PC-9 (cell line): ENCODE results near the gene MACROD2. TPM values are rescaled to one million over a fixed set of nuclear protein-coding genes. Genes with fewer than 3 reads are reported as not detected.

Experiments used
- BruUV-seq: library from RNA; stranded (reverse); fragments of 400-500 nt; replicated peaks from 2 replicates; lab custom pipeline; 2021; lab: Mats Ljungman, UMichigan
- CTCF ChIA-PET: fragments of 300-600 bp; sonication (Branson Sonifier 250); formaldehyde crosslinking; loops from one replicate; lab custom pipeline; 2022; ENCODE audit warnings: antibody characterized with exemption; lab: Charles Lee
- POLR2A ChIA-PET: fragments of 300-600 bp; sonication (Branson Sonifier 250); formaldehyde crosslinking; loops from one replicate; lab custom pipeline; 2022; ENCODE audit warnings: antibody characterized with exemption; ENCODE audit not compliant: unreplicated experiment; lab: Charles Lee
- DNase-seq, 2 experiments: peaks; one replicate each; pipeline versions ENCODE4 v3.0.0 to v3.0.0-alpha.2; 2015 to 2022; ENCODE audit warnings: mixed read lengths in 1 of 2
- H2AFZ ChIP-seq: fragments of 200-600 bp; sonication (generic); 2 replicates; pipeline ENCODE4 v1.8.1; 2017; ENCODE audit warnings: antibody characterized with exemption
- H3F3A ChIP-seq: fragments of 200-600 bp; sonication (generic); 2 replicates; pipeline ENCODE4 v1.8.1; 2017; ENCODE audit warnings: antibody characterized with exemption, mild to moderate bottlenecking, low read depth; ENCODE audit not compliant: insufficient read depth
- H3K27ac ChIP-seq: fragments of 200-600 bp; sonication (generic); 2 replicates; pipeline ENCODE4 v1.6.1; 2016; ENCODE audit warnings: mixed run types
- H3K27me3 ChIP-seq: fragments of 200-600 bp; sonication (generic); 2 replicates; pipeline ENCODE4 v1.6.1; 2016; ENCODE audit warnings: low read depth, mixed run types; ENCODE audit not compliant: insufficient read depth
- H3K36me3 ChIP-seq: fragments of 200-600 bp; sonication (generic); 2 replicates; pipeline ENCODE4 v1.6.1; 2016; ENCODE audit warnings: low read depth, mixed run types
- H3K4me1 ChIP-seq: fragments of 200-600 bp; sonication (generic); replicated peaks from 2 replicates; pipeline ENCODE4 v1.6.1; 2016; ENCODE audit warnings: mixed run types; ENCODE audit not compliant: insufficient read depth
- H3K4me2 ChIP-seq: fragments of 200-600 bp; sonication (generic); 2 replicates; pipeline ENCODE4 v1.6.1; 2017; ENCODE audit warnings: mixed run types
- H3K4me3 ChIP-seq: fragments of 200-600 bp; sonication (generic); 2 replicates; pipeline ENCODE4 v1.6.1; 2016; ENCODE audit warnings: mixed run types
- H3K79me2 ChIP-seq: fragments of 200-600 bp; sonication (generic); 2 replicates; pipeline ENCODE4 v1.6.1; 2017; ENCODE audit warnings: low read depth, mixed run types
- H3K9me2 ChIP-seq: fragments of 200-600 bp; sonication (generic); 2 replicates; pipeline ENCODE4 v1.8.1; 2017; ENCODE audit warnings: mild to moderate bottlenecking; ENCODE audit not compliant: insufficient read depth
- H3K9me3 ChIP-seq: fragments of 200-600 bp; sonication (generic); 2 replicates; pipeline ENCODE4 v1.8.1; 2016; ENCODE audit warnings: low read depth; ENCODE audit not compliant: insufficient read depth
- H4K20me1 ChIP-seq: fragments of 200-600 bp; sonication (generic); 2 replicates; pipeline ENCODE4 v1.8.1; 2017; ENCODE audit not compliant: insufficient read depth
- EZH2 ChIP-seq: fragments of 200-600 bp; sonication (generic); IDR thresholded peaks from 2 replicates; pipeline ENCODE4 v1.8.0; 2017; ENCODE audit warnings: antibody characterized with exemption, low read depth
- intact Hi-C: fragments of 100-400 bp; cut with micrococcal nuclease; formaldehyde crosslinking; loops from one replicate; pipeline ENCODE4 v1.10.0; 2022; ENCODE audit not compliant: unreplicated experiment
- total RNA-seq: library from RNA; stranded (reverse); gene quantifications from 2 replicates; pipeline ENCODE4 v1.2.3, GENCODE V29; 2021
- TF ChIP-seq, protein P1 (sequence below): fragments of 200-600 bp; sonication (generic); conservative IDR thresholded peaks from 2 replicates; pipeline ENCODE4 v1.6.1; 2017; ENCODE audit warnings: mixed run types, antibody characterized with exemption, mild to moderate bottlenecking, moderate library complexity

Gene MACROD2
- total RNA-seq, 1 experiment from 2014 or later, result 11.4 TPM

DNA sequence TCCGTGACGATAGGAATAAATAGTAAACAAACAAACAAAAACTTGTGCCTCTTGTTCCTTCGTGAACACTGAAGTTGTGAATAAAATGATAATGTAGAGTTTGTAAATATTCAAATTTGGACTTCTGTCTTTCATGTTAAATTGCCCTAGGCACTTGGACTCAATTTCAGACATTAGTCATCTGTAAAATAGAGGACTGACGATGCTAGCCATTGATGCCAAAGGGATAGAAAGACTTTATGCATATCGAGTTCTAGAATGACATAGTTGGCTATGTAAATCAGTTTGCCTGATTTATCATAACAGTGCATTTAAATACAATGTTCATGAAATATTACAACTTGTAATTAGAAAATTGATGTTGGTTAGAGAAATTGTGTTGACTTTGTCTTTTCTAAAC is 388.0 kb downstream of the MACROD2 start:
- CTCF ChIA-PET, result no interaction called here
- H3K4me1 ChIP-seq, result no peaks in the 10 kb centered on the region
- no peak for DNase-seq

DNA sequence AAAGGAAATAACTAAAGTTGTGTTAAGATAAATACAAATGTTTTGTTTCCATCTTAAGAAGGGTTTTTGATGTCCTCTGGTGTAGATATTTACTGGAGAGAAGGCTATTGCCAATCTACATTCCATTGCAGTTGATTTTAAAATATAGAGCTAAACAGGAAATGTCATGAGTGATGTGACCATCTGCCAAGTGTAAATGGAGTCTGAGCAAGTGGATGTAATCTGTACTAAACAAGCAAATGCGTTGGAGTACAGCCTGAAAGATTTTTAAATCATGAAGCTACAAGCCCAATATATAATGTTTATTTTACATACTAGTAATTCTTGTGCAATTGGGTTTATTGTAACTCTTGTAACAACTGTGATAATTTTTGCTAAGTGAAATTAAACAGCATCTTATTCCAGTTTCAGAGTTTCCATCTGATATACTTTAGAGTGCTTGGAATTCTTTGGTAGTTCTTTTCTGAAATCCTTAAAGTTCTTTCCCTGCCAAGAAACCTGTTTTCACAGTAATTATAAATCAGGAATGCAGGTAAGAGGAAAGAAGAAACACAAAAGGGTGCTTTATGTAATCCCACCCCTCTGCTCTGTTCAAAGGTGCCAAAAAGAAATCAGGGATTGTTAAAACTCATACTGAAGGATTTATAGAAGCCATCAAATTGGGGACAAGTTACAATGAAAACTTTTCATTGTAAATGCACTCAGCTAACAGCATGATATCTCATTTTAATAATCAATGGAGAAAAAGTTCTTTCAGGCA is 389.3 kb downstream of the MACROD2 start:
- Histone ChIP-seq H3K36me3 (no peaks in the 10 kb centered on the region), H3K4me1 (no peaks in the 10 kb centered on the region), H2AFZ (no peak overlapping the region), H3K9me3 (no peaks in the 10 kb centered on the region), H3K27me3 (no peaks in the 10 kb centered on the region), H3K9me2 (no peaks in the 10 kb centered on the region), H4K20me1 (no peaks in the 10 kb centered on the region), H3K4me2 (no peak overlapping the region), H3K27ac (no peak overlapping the region), H3K4me3 (no peak overlapping the region), H3F3A (no peaks in the 10 kb centered on the region), H3K79me2 (no peaks in the 10 kb centered on the region)
- TF ChIP-seq, protein P1, sequence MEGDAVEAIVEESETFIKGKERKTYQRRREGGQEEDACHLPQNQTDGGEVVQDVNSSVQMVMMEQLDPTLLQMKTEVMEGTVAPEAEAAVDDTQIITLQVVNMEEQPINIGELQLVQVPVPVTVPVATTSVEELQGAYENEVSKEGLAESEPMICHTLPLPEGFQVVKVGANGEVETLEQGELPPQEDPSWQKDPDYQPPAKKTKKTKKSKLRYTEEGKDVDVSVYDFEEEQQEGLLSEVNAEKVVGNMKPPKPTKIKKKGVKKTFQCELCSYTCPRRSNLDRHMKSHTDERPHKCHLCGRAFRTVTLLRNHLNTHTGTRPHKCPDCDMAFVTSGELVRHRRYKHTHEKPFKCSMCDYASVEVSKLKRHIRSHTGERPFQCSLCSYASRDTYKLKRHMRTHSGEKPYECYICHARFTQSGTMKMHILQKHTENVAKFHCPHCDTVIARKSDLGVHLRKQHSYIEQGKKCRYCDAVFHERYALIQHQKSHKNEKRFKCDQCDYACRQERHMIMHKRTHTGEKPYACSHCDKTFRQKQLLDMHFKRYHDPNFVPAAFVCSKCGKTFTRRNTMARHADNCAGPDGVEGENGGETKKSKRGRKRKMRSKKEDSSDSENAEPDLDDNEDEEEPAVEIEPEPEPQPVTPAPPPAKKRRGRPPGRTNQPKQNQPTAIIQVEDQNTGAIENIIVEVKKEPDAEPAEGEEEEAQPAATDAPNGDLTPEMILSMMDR, result no peak
- TF ChIP-seq EZH2, result no peak
- intact Hi-C loops, result no loop called here
- no peak for DNase-seq
- ChIA-PET CTCF (no interaction called here), POLR2A (no interaction called here)
- no TSS peak for BruUV-seq

More for the DNA sequence above, 388.0 kb downstream of the MACROD2 start:
- no peaks in the 10 kb centered on the region for H3K9me3 ChIP-seq
- H3K27me3 ChIP-seq, result no peaks in the 10 kb centered on the region
- no peak overlapping the region for H2AFZ ChIP-seq
- H3K4me3 ChIP-seq, result no peak overlapping the region
- no peak overlapping the region for H3K27ac ChIP-seq
- H3K79me2 ChIP-seq, result no peaks in the 10 kb centered on the region
- no peaks in the 10 kb centered on the region for H3K36me3 ChIP-seq
- intact Hi-C loops, result no loop called here
- POLR2A ChIA-PET, result no interaction called here
- no peak overlapping the region for H3K4me2 ChIP-seq
- H4K20me1 ChIP-seq, result no peaks in the 10 kb centered on the region
- no peak for TF ChIP-seq EZH2
- TF ChIP-seq, protein P1, result no peak
- no peaks in the 10 kb centered on the region for H3K9me2 ChIP-seq
- H3F3A ChIP-seq, result no peaks in the 10 kb centered on the region
- no TSS peak for BruUV-seq

- Histone ChIP-seq H3K36me3 (no peaks in the 10 kb centered on the region), H3K79me2 (no peaks in the 10 kb centered on the region), H3K9me2 (no peaks in the 10 kb centered on the region), H3K4me3 (no peak overlapping the region), H3K4me1 (no peaks in the 10 kb centered on the region), H3K9me3 (no peaks in the 10 kb centered on the region), H3K4me2 (no peak overlapping the region), H3K27me3 (no peaks in the 10 kb centered on the region), H2AFZ (no peak overlapping the region), H4K20me1 (no peaks in the 10 kb centered on the region), H3K27ac (no peak overlapping the region), H3F3A (no peaks in the 10 kb centered on the region)
- CTCF ChIA-PET, result no interaction called here
- POLR2A ChIA-PET, result no interaction called here
- TF ChIP-seq, protein P1, result no peak
- no peak for TF ChIP-seq EZH2
- DNase-seq, result no peak
- intact Hi-C loops, result no loop called here
- no TSS peak for BruUV-seq
These were observed 389.9 kb downstream of the MACROD2 start for GRCh38 chr20:14385176-14385740.
